ENCODE results near the gene EHBP1.

EHBP1 gene

GRCh38 chr2:63078852-63079606 is 373.5 kb downstream of the EHBP1 start:
- TF ChIP-seq RAD21 (IDR thresholded peaks at IDR 0.05; ENCODE audit: low read depth) (peak; percentile 82), TCF12 (IDR thresholded peaks at IDR 0.05; ENCODE audit: low read depth) (no peak)

GRCh38 chr2:63081404-63081803 is 375.9 kb downstream of the EHBP1 start:
- TF ChIP-seq YY1 (IDR thresholded peaks at IDR 0.05; ENCODE audit: low read depth) (no peak), TCF12 (IDR thresholded peaks at IDR 0.05; ENCODE audit: low read depth) (no peak), CEBPB (IDR thresholded peaks at IDR 0.05) (no peak), EP300 (IDR thresholded peaks at IDR 0.05; ENCODE audit: borderline replicate concordance) (no peak), NFIC (IDR thresholded peaks at IDR 0.05) (no peak), ZBTB7A (IDR thresholded peaks at IDR 0.05; ENCODE audit: low read depth) (no peak), MAX (IDR thresholded peaks at IDR 0.05) (no peak), EGR1 (IDR thresholded peaks at IDR 0.05) (no peak), REST (IDR thresholded peaks at IDR 0.05; ENCODE audit: low read depth) (no peak), FOXM1 (IDR thresholded peaks at IDR 0.05; ENCODE audit: borderline replicate concordance, low read depth) (no peak)

- TF ChIP-seq REST (IDR thresholded peaks at IDR 0.05; ENCODE audit: low read depth) = no peak
- TF ChIP-seq TEAD4 (IDR thresholded peaks at IDR 0.05) = no peak
- TF ChIP-seq YY1 (IDR thresholded peaks at IDR 0.05; ENCODE audit: low read depth) = no peak
- no peak for TF ChIP-seq MAX (IDR thresholded peaks at IDR 0.05)
- TF ChIP-seq FOXM1 (IDR thresholded peaks at IDR 0.05; ENCODE audit: borderline replicate concordance, low read depth) = no peak
These were observed 381.2 kb downstream of the EHBP1 start for GRCh38 chr2:63086687-63087086.

GRCh38 chr2:63092401-63092800 is 386.9 kb downstream of the EHBP1 start:
- TF ChIP-seq RAD21 (IDR thresholded peaks at IDR 0.05; ENCODE audit: low read depth) (no peak), TCF12 (IDR thresholded peaks at IDR 0.05; ENCODE audit: low read depth) (no peak), FOXM1 (IDR thresholded peaks at IDR 0.05; ENCODE audit: borderline replicate concordance, low read depth) (no peak), EGR1 (IDR thresholded peaks at IDR 0.05) (no peak), CEBPB (IDR thresholded peaks at IDR 0.05) (no peak), MAX (IDR thresholded peaks at IDR 0.05) (no peak), REST (IDR thresholded peaks at IDR 0.05; ENCODE audit: low read depth) (no peak), ZBTB7A (IDR thresholded peaks at IDR 0.05; ENCODE audit: low read depth) (no peak), TEAD4 (IDR thresholded peaks at IDR 0.05) (no peak), TAF1 (IDR thresholded peaks at IDR 0.05; ENCODE audit: low read depth) (no peak), USF1 (IDR thresholded peaks at IDR 0.05) (no peak), EP300 (IDR thresholded peaks at IDR 0.05; ENCODE audit: borderline replicate concordance) (no peak), CREB1 (IDR thresholded peaks at IDR 0.05; ENCODE audit: low read depth) (no peak), NFIC (IDR thresholded peaks at IDR 0.05) (no peak), YY1 (IDR thresholded peaks at IDR 0.05; ENCODE audit: low read depth) (no peak)

GRCh38 chr2:63092857-63093256 is 387.3 kb downstream of the EHBP1 start:
- TF ChIP-seq RAD21 (IDR thresholded peaks at IDR 0.05; ENCODE audit: low read depth) (no peak), EGR1 (IDR thresholded peaks at IDR 0.05) (no peak), USF1 (IDR thresholded peaks at IDR 0.05) (no peak), TEAD4 (IDR thresholded peaks at IDR 0.05) (no peak), NFIC (IDR thresholded peaks at IDR 0.05) (no peak), TCF12 (IDR thresholded peaks at IDR 0.05; ENCODE audit: low read depth) (no peak), EP300 (IDR thresholded peaks at IDR 0.05; ENCODE audit: borderline replicate concordance) (no peak), REST (IDR thresholded peaks at IDR 0.05; ENCODE audit: low read depth) (no peak), TAF1 (IDR thresholded peaks at IDR 0.05; ENCODE audit: low read depth) (no peak), FOXM1 (IDR thresholded peaks at IDR 0.05; ENCODE audit: borderline replicate concordance, low read depth) (no peak), YY1 (IDR thresholded peaks at IDR 0.05; ENCODE audit: low read depth) (no peak), ZBTB7A (IDR thresholded peaks at IDR 0.05; ENCODE audit: low read depth) (no peak), MAX (IDR thresholded peaks at IDR 0.05) (no peak), CREB1 (IDR thresholded peaks at IDR 0.05; ENCODE audit: low read depth) (no peak), CEBPB (IDR thresholded peaks at IDR 0.05) (no peak)
